ENCODE results near the gene SDCBP2.

SDCBP2 gene

GRCh38 chr20:1326031-1326930 lies 2.7 kb downstream of the SDCBP2 start:
- in situ Hi-C loops (cut with HindIII; ENCODE audit: low sequenced_read_pairs): no loop called here
- peak overlapping the region; percentile 93 for H3K4me3 ChIP-seq (ENCODE audit: low read depth, low read length)
- TF ChIP-seq, protein P1, sequence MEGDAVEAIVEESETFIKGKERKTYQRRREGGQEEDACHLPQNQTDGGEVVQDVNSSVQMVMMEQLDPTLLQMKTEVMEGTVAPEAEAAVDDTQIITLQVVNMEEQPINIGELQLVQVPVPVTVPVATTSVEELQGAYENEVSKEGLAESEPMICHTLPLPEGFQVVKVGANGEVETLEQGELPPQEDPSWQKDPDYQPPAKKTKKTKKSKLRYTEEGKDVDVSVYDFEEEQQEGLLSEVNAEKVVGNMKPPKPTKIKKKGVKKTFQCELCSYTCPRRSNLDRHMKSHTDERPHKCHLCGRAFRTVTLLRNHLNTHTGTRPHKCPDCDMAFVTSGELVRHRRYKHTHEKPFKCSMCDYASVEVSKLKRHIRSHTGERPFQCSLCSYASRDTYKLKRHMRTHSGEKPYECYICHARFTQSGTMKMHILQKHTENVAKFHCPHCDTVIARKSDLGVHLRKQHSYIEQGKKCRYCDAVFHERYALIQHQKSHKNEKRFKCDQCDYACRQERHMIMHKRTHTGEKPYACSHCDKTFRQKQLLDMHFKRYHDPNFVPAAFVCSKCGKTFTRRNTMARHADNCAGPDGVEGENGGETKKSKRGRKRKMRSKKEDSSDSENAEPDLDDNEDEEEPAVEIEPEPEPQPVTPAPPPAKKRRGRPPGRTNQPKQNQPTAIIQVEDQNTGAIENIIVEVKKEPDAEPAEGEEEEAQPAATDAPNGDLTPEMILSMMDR (IDR thresholded peaks at IDR 0.05; ENCODE audit: low read depth, low read length, missing control alignments): no peak
- DNase-seq (ENCODE audit: low read depth): no peak

- H3K4me3 ChIP-seq (ENCODE audit: low read depth, low read length): peak overlapping the region; percentile 93
- in situ Hi-C loops (cut with HindIII; ENCODE audit: low sequenced_read_pairs): no loop called here
- TF ChIP-seq, protein P1 (IDR thresholded peaks at IDR 0.05; ENCODE audit: low read depth, low read length, missing control alignments): no peak
- peak; percentile 89 for DNase-seq (ENCODE audit: low read depth)
Measured at GRCh38 chr20:1325173-1326030, 3.5 kb downstream of the SDCBP2 start.

DNA sequence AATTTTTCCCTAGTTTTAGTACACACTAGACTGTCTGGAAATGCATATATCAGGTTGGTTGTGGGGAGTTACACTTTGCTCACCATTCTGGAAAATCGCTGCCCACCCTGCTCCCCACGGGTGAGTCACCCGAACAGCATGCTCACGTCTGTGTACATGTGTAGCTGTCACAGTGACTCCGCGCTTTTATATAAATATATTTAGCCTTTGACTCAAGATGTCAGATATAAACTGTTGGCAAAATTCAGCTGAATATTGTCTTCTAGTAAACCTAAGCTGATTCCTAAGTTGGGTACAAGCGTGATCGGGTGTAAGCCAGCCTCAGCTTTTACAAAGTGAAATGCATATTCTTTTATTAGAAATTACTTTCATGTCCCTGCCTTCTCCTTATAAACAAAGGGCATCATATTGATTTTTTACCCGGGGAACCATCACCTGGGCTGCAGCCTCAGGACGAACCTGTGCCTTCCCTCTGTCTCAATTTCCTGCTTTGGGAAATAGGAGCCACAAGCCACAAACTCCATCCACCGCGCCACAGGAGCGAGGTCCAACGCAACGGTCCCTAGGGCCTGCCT lies 4.3 kb downstream of the SDCBP2 start:
- DNase-seq (ENCODE audit: low read depth): no peak
- peak overlapping the region; percentile 93 for H3K4me3 ChIP-seq (ENCODE audit: low read depth, low read length)
- in situ Hi-C loops (cut with HindIII; ENCODE audit: low sequenced_read_pairs): loop anchor here (5.0 kb wide), 1 partner anchor 113 kb away; no protein-coding TSS in a partner anchor
- TF ChIP-seq, protein P1 (IDR thresholded peaks at IDR 0.05; ENCODE audit: low read depth, low read length, missing control alignments): no peak

GRCh38 chr20:1323830-1324597 lies 4.9 kb downstream of the SDCBP2 start:
- TF ChIP-seq, protein P1 (IDR thresholded peaks at IDR 0.05; ENCODE audit: low read depth, low read length, missing control alignments): no peak
- in situ Hi-C loops (cut with HindIII; ENCODE audit: low sequenced_read_pairs): loop anchor here (5.0 kb wide), 1 partner anchor 113 kb away; no protein-coding TSS in a partner anchor
- H3K4me3 ChIP-seq (ENCODE audit: low read depth, low read length): no peak overlapping the region
- no peak for DNase-seq (ENCODE audit: low read depth)

- in situ Hi-C loops (cut with HindIII; ENCODE audit: low sequenced_read_pairs): loop anchor here (5.0 kb wide), 1 partner anchor 114 kb away; no protein-coding TSS in a partner anchor
- TF ChIP-seq, protein P1 (IDR thresholded peaks at IDR 0.05; ENCODE audit: low read depth, low read length, missing control alignments): no peak
- DNase-seq (ENCODE audit: low read depth): no peak
Measured at GRCh38 chr20:1323256-1323655, 5.7 kb downstream of the SDCBP2 start.

More at GRCh38 chr20:1323256-1323655, 5.7 kb downstream of the SDCBP2 start:
- H3K4me3 ChIP-seq (ENCODE audit: low read depth, low read length): no peak overlapping the region

Data from astrocyte of the cerebellum (primary cell).